ENCODE results near the gene ABHD17A.
"Not testable (repeated sequence)": the region's sequence is repeated elsewhere in the genome, so short reads cannot be mapped to it uniquely, and the experiment has no call there.

Gene ABHD17A

DNA sequence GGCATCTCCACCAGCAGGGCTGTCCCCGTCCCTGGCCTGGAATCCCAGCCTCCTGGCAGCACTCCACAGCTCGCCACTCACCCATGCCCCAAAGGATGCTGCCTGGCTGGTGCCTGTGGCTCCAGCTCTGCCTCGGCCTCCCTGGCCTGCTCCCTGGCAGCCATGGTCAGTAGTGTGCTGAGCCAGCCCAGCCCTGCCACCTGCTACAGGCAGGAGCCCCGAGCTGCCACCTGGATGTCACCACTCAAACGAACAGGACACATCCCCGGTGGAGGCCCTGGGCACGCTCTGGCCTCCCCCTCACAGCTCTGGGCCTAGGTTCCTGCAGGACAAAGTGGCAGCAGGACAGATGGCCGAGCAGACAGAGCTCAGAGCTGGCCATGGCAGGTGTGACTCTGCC is 6.7 kb downstream of the ABHD17A start:
- not testable (repeated sequence) for H3K4me3 ChIP-seq (ENCODE audit: low read length); H3K36me3 ChIP-seq (ENCODE audit: insufficient read depth, low read depth, low read length); H3K9me3 ChIP-seq (ENCODE audit: insufficient read depth, low read depth, low read length); H3K27me3 ChIP-seq (ENCODE audit: insufficient read depth, low read length); H3K9ac ChIP-seq (ENCODE audit: low read depth, low read length); H3K27ac ChIP-seq (ENCODE audit: low read length); H3K4me1 ChIP-seq (ENCODE audit: insufficient read depth, low read length)

GRCh38 chr19:1877280-1877660 is 8.0 kb downstream of the ABHD17A start:
- H3K27ac ChIP-seq (ENCODE audit: low read length); H3K9me3 ChIP-seq (ENCODE audit: insufficient read depth, low read depth, low read length); H3K4me1 ChIP-seq (ENCODE audit: insufficient read depth, low read length); H3K4me3 ChIP-seq (ENCODE audit: low read length); H3K36me3 ChIP-seq (ENCODE audit: insufficient read depth, low read depth, low read length); H3K9ac ChIP-seq (ENCODE audit: low read depth, low read length); H3K27me3 ChIP-seq (ENCODE audit: insufficient read depth, low read length): not testable (repeated sequence)

GRCh38 chr19:1876496-1877279 is 8.6 kb downstream of the ABHD17A start:
- H3K27me3 ChIP-seq (ENCODE audit: insufficient read depth, low read length); H3K4me1 ChIP-seq (ENCODE audit: insufficient read depth, low read length); H3K9me3 ChIP-seq (ENCODE audit: insufficient read depth, low read depth, low read length); H3K36me3 ChIP-seq (ENCODE audit: insufficient read depth, low read depth, low read length): not testable (repeated sequence)
- Histone ChIP-seq H3K9ac (ENCODE audit: low read depth, low read length) (peak overlapping the region; percentile 88), H3K27ac (ENCODE audit: low read length) (peak overlapping the region; percentile 67), H3K4me3 (ENCODE audit: low read length) (peak overlapping the region; percentile 88)

GRCh38 chr19:1875646-1876495 is 9.4 kb downstream of the ABHD17A start:
- Histone ChIP-seq H3K4me3 (ENCODE audit: low read length) (peak overlapping the region; percentile 88), H3K27ac (ENCODE audit: low read length) (peak overlapping the region; percentile 67), H3K9ac (ENCODE audit: low read depth, low read length) (peak overlapping the region; percentile 88), H3K36me3 (ENCODE audit: insufficient read depth, low read depth, low read length) (no peaks in the 10 kb centered on the region), H3K27me3 (ENCODE audit: insufficient read depth, low read length) (no peaks in the 10 kb centered on the region), H3K4me1 (ENCODE audit: insufficient read depth, low read length) (peaks cover 9% of the 10 kb centered on the region; the same call in 1 of the 2 replicates), H3K9me3 (ENCODE audit: insufficient read depth, low read depth, low read length) (no peaks in the 10 kb centered on the region)

DNA sequence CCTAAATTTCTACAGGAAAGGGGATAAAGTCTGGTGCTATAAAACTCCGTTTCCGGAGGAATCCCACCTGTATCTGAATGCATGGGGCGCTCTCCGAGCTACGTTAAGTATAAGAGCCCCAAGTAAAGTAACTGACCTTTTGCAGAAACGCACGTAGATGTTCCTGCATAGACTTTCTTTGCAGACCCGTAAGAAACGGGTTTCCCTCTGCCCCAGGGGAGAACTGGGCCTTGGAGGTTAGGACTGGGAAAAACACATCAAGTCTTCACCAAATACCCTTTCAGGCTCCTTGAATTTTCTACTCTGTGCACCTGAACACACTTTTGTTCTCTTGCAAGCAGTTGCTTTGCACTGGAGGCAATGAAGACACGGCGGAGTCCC is 10.0 kb downstream of the ABHD17A start:
- H3K4me3 ChIP-seq (ENCODE audit: low read length), result peak overlapping the region; percentile 88
- not testable (repeated sequence) for H3K4me1 ChIP-seq (ENCODE audit: insufficient read depth, low read length); H3K27ac ChIP-seq (ENCODE audit: low read length)

DNA sequence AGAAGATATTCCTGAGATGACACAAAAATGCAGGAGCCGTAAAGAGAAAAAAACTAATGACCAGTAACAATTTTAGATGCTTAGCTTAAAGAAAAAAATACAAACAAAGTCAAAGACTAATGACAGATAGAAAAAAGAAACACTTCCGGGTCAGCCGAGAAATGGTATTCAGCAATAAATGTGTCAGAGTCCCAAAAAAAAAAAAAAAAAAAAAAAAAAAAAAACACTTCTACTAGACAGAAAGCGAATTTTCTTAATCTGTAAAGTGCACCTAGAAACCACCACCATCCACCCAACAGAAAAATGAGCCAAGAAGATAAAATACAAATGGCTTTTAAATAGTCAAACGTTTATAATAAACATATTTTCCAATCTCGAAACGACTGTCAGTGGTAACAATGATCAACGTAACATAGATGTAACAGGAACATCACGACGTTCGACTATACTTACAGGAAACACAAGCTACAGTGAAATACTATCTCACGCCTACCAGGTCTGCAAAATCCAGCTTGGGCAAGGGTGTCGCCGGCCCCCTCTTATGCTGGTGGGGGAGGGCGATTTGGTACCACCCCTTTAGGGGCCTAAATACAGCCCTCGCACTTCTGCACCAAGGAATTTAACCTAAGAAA is 10.6 kb downstream of the ABHD17A start:
- no peaks in the 10 kb centered on the region for H3K27me3 ChIP-seq (ENCODE audit: insufficient read depth, low read length)
- H3K9ac ChIP-seq (ENCODE audit: low read depth, low read length), result peak overlapping the region; percentile 87; the same call in 1 of the 2 replicates
- peak overlapping the region; percentile 88 for H3K4me3 ChIP-seq (ENCODE audit: low read length)
- no peak overlapping the region for H3K27ac ChIP-seq (ENCODE audit: low read length)
- peaks cover 9% of the 10 kb centered on the region; the same call in 1 of the 2 replicates for H3K4me1 ChIP-seq (ENCODE audit: insufficient read depth, low read length)
- no peaks in the 10 kb centered on the region for H3K36me3 ChIP-seq (ENCODE audit: insufficient read depth, low read depth, low read length)
- H3K9me3 ChIP-seq (ENCODE audit: insufficient read depth, low read depth, low read length), result no peaks in the 10 kb centered on the region

More for the DNA sequence above, 10.0 kb downstream of the ABHD17A start:
- not testable (repeated sequence) for H3K36me3 ChIP-seq (ENCODE audit: insufficient read depth, low read depth, low read length); H3K9me3 ChIP-seq (ENCODE audit: insufficient read depth, low read depth, low read length); H3K27me3 ChIP-seq (ENCODE audit: insufficient read depth, low read length)
- peak overlapping the region; percentile 87 for H3K9ac ChIP-seq (ENCODE audit: low read depth, low read length)

DNA sequence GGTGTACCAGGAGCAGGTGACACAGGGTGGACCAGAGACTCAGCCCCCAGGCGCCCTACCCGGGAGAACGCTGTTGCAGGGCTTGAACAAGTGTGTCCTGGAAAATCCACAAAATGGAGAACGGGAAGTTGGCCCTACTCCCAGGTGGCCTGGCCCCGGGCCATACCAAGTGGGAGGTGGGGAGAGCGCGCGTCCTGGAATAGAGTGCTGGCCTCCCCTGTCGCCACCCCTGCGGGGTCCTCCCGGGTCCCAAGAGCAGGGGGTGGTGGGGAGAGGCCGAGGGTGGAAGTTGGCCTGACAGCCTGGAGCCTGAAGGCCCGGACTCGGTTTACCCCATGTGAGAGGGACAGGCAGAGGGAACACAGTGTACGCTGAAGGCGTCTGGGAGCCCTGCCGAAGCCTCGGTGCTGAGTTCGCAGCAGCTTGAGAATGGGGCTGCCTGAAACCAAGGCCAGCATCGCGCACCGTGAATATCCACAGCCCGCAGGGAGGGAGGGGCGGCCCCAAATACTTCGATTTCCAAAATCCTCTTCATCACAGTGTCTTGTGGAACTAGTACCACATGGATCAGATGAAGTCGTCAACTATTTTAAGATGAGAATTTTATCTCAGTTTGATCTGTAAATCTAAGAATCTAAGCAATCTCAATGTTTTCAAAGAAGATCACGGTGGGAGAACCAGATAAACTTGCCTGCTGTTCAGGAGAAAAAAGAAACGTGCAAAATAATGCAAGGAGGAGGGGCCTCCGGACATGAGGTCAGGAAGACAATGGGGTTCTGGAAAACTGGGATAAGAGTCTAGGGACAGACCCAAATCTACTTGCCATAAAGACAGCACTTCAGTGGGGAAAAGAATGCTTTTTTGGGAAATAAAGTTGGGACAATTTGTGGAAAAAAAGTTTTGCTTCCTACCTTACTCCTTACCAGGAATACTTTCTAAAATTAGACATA is 11.5 kb downstream of the ABHD17A start:
- Histone ChIP-seq H3K27me3 (ENCODE audit: insufficient read depth, low read length) (no peaks in the 10 kb centered on the region), H3K36me3 (ENCODE audit: insufficient read depth, low read depth, low read length) (no peaks in the 10 kb centered on the region), H3K27ac (ENCODE audit: low read length) (no peak overlapping the region), H3K4me1 (ENCODE audit: insufficient read depth, low read length) (peaks cover 9% of the 10 kb centered on the region; the same call in 1 of the 2 replicates), H3K9me3 (ENCODE audit: insufficient read depth, low read depth, low read length) (no peaks in the 10 kb centered on the region), H3K4me3 (ENCODE audit: low read length) (peak overlapping the region; percentile 88; the same call in 1 of the 2 replicates), H3K9ac (ENCODE audit: low read depth, low read length) (peak overlapping the region; percentile 87; the same call in 1 of the 2 replicates)

- Histone ChIP-seq H3K36me3 (ENCODE audit: insufficient read depth, low read depth, low read length) (no peaks in the 10 kb centered on the region), H3K9me3 (ENCODE audit: insufficient read depth, low read depth, low read length) (no peaks in the 10 kb centered on the region), H3K27ac (ENCODE audit: low read length) (no peak overlapping the region), H3K9ac (ENCODE audit: low read depth, low read length) (no peak overlapping the region), H3K4me1 (ENCODE audit: insufficient read depth, low read length) (peaks cover 9% of the 10 kb centered on the region; the same call in 1 of the 2 replicates), H3K4me3 (ENCODE audit: low read length) (no peak overlapping the region), H3K27me3 (ENCODE audit: insufficient read depth, low read length) (no peaks in the 10 kb centered on the region)
Observed at GRCh38 chr19:1872807-1873523, 12.3 kb downstream of the ABHD17A start.

GRCh38 chr19:1871630-1872029 is 13.7 kb downstream of the ABHD17A start:
- Histone ChIP-seq H3K27ac (ENCODE audit: low read length) (no peak overlapping the region), H3K36me3 (ENCODE audit: insufficient read depth, low read depth, low read length) (no peaks in the 10 kb centered on the region), H3K27me3 (ENCODE audit: insufficient read depth, low read length) (no peaks in the 10 kb centered on the region), H3K9me3 (ENCODE audit: insufficient read depth, low read depth, low read length) (no peaks in the 10 kb centered on the region), H3K9ac (ENCODE audit: low read depth, low read length) (no peak overlapping the region), H3K4me3 (ENCODE audit: low read length) (no peak overlapping the region), H3K4me1 (ENCODE audit: insufficient read depth, low read length) (peaks cover 9% of the 10 kb centered on the region; the same call in 1 of the 2 replicates)

DNA sequence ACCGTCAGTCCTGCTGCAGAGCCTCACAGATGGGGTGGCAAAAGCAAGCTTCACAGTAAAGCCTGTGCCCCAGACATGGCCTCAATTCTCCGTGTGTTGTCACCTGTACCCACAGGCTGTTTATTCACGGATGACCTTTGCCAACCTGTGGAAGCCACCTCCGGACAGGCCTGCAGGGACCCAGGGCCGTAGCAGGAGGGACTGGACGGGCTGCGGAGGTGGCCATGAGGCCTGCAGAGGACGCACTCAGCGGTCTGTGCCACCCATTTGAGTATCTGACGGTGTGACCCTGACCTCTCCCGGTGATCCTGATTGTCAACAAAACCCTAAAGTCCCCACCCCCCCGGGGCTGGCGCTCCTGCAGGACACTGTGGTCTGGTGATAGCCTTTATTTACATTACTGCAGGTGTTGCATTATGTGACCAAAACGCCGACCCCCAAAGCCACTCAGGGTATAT is 14.1 kb downstream of the ABHD17A start:
- Histone ChIP-seq H3K9ac (ENCODE audit: low read depth, low read length) (no peak overlapping the region), H3K36me3 (ENCODE audit: insufficient read depth, low read depth, low read length) (no peaks in the 10 kb centered on the region), H3K27me3 (ENCODE audit: insufficient read depth, low read length) (no peaks in the 10 kb centered on the region), H3K9me3 (ENCODE audit: insufficient read depth, low read depth, low read length) (no peaks in the 10 kb centered on the region), H3K4me1 (ENCODE audit: insufficient read depth, low read length) (peaks cover 9% of the 10 kb centered on the region; the same call in 1 of the 2 replicates), H3K27ac (ENCODE audit: low read length) (no peak overlapping the region), H3K4me3 (ENCODE audit: low read length) (no peak overlapping the region)
